Vagina (tissue), 2 donors: ENCODE results near the gene DOCK2.

ENCODE experiments used
- POLR2AphosphoS5 ChIP-seq, 2 donors: sonication (generic); formaldehyde crosslinking; IDR thresholded peaks; one replicate each; pipeline ENCODE4 v1.9.0; 2017; ENCODE audit warnings: antibody characterized with exemption in 2 of 2, mild to moderate bottlenecking in 2 of 2, low read depth in 1 of 2; ENCODE audit not compliant: insufficient read depth in 1 of 2
- TF ChIP-seq, protein P1 (sequence below), 3 experiments: fragments of 450-650 bp in 2 of 3; fragments of 200-600 bp in 1 of 3; sonication (generic) in 1 of 3; IDR thresholded peaks; one replicate each; pipeline ENCODE4 v1.5.1; 2017 to 2019; ENCODE audit warnings: antibody characterized with exemption in 3 of 3, mild to moderate bottlenecking in 2 of 3, moderate library complexity in 2 of 3

GRCh38 chr5:169647566-169647965, 10.5 kb downstream of the DOCK2 start:
- no peak for TF ChIP-seq POLR2AphosphoS5 (IDR thresholded peaks at IDR 0.05; ENCODE audit: insufficient read depth in 1 of 2, low read depth in 1 of 2)
- TF ChIP-seq, protein P1, sequence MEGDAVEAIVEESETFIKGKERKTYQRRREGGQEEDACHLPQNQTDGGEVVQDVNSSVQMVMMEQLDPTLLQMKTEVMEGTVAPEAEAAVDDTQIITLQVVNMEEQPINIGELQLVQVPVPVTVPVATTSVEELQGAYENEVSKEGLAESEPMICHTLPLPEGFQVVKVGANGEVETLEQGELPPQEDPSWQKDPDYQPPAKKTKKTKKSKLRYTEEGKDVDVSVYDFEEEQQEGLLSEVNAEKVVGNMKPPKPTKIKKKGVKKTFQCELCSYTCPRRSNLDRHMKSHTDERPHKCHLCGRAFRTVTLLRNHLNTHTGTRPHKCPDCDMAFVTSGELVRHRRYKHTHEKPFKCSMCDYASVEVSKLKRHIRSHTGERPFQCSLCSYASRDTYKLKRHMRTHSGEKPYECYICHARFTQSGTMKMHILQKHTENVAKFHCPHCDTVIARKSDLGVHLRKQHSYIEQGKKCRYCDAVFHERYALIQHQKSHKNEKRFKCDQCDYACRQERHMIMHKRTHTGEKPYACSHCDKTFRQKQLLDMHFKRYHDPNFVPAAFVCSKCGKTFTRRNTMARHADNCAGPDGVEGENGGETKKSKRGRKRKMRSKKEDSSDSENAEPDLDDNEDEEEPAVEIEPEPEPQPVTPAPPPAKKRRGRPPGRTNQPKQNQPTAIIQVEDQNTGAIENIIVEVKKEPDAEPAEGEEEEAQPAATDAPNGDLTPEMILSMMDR (IDR thresholded peaks at IDR 0.05), result no peak
